Activated CD4-positive, alpha-beta memory T cell treated with anti-CD3 and anti-CD28 coated beads, Interleukin-2, amount 10 ng/mL, durations not matched to agents 7 days and 5 days (primary cell): Measurements from ENCODE around the gene LUZP1. TPM values are rescaled to one million over a fixed set of nuclear protein-coding genes. Genes with fewer than 3 reads are reported as not detected.

Experiments used
- CTCF ChIA-PET: fragments of 350-600 bp; sonication (Branson Sonifier 250); formaldehyde crosslinking; loops from one replicate; lab custom pipeline; 2021; ENCODE audit warnings: antibody characterized with exemption, inconsistent platforms; lab: Charles Lee
- POLR2A ChIA-PET: fragments of 350-600 bp; sonication (Branson Sonifier 250); formaldehyde crosslinking; loops from one replicate; lab custom pipeline; 2021; ENCODE audit warnings: antibody characterized with exemption; lab: Charles Lee
- DNase-seq: peaks from one replicate; pipeline ENCODE4 v3.0.0-alpha.2; 2020
- H3K27ac Mint-ChIP-seq: one replicate; pipeline ENCODE4 v1.8.0; 2021; ENCODE audit warnings: mild to moderate bottlenecking, mixed read lengths
- H3K27me3 Mint-ChIP-seq: one replicate; pipeline ENCODE4 v1.8.0; 2021; ENCODE audit warnings: mixed read lengths
- H3K36me3 Mint-ChIP-seq: one replicate; pipeline ENCODE4 v1.8.0; 2021; ENCODE audit warnings: low read depth, mixed read lengths
- H3K4me1 Mint-ChIP-seq: one replicate; pipeline ENCODE4 v1.8.0; 2021; ENCODE audit warnings: mixed read lengths
- H3K4me3 Mint-ChIP-seq: one replicate; pipeline ENCODE4 v1.8.0; 2021; ENCODE audit warnings: mild to moderate bottlenecking, mixed read lengths
- H3K9me3 Mint-ChIP-seq: one replicate; pipeline ENCODE4 v1.8.0; 2021; ENCODE audit warnings: mixed read lengths
- total RNA-seq, 2 experiments: library from RNA; stranded (reverse); gene quantifications; one replicate each; pipeline ENCODE4 v1.2.3, GENCODE V29; 2021

Gene LUZP1
- total RNA-seq, 2 experiments from 2014 or later, result 19.4 to 21.8 TPM

DNA sequence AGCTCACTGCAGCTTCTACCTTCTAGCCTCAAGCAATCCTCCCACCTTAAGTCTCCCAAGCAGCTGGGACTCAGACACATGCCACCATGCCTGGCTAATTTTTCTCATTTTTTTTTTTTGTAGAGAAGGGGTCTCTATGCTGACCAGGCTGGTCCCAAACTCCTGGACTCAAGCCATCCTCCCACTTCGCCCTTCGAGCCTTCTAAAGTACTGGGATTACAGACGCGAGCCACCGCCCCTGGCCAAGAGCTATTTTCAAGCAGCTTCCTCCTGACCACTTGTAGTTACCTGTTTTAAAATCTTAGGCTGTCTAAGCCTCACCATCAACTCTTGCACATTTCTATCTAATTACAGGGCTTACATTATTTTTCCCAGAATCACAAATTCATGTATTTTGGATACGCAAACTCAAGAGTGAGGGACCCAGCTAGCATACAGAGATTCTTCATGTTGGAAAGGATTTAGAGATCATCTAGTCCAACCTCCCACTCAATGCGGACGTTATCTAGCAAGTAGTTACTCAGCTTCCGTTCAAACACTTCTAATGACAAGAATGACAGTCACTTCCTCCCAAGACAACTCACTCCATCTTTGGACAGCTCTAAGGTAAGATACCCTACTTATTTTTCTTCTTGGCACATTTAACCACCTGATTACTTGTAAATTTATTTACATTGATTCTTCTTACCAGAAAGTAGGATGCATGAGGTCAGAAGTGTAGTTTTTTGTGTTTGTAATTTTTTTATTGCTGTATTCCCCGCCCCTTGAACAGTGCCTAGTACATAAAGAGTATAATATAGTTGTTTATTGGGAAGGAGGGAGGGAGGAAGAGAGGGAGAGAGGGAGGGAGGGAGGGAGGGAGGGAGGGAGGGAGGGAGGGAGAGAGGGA, 65.4 kb downstream of the LUZP1 start:
- peak overlapping the region; percentile 94 for H3K27ac Mint-ChIP-seq
- ChIA-PET CTCF (interaction anchor here (1.2 to 7.7 kb wide), 7 partner anchors 8 to 394 kb away, joined by 3 to 393 read pairs (median 9); partner anchors contain the start of gene LUZP1), POLR2A (interaction anchor here (0.7 to 5.3 kb wide), 12 partner anchors 7 to 427 kb away, joined by 3 to 51 read pairs (median 4); partner anchors contain the start of genes HNRNPR, HTR1D and LUZP1)
- H3K36me3 Mint-ChIP-seq, result peaks cover 16% of the 10 kb centered on the region
- peak; percentile 27 for DNase-seq
- peak overlapping the region; percentile 63 for H3K4me3 Mint-ChIP-seq
- no peaks in the 10 kb centered on the region for H3K27me3 Mint-ChIP-seq
- peaks cover 59% of the 10 kb centered on the region for H3K4me1 Mint-ChIP-seq
- no peaks in the 10 kb centered on the region for H3K9me3 Mint-ChIP-seq

- H3K36me3 Mint-ChIP-seq, result peaks cover 9% of the 10 kb centered on the region
- H3K27me3 Mint-ChIP-seq, result no peaks in the 10 kb centered on the region
- H3K4me1 Mint-ChIP-seq, result peaks cover 61% of the 10 kb centered on the region
- H3K9me3 Mint-ChIP-seq, result no peaks in the 10 kb centered on the region
- H3K27ac Mint-ChIP-seq, result peak overlapping the region; percentile 67
- CTCF ChIA-PET, result interaction anchor here (0.6 to 7.7 kb wide), 8 partner anchors 9 to 465 kb away, joined by 3 to 393 read pairs (median 7); partner anchors contain the start of gene LUZP1
- POLR2A ChIA-PET, result interaction anchor here (1.6 to 5.3 kb wide), 5 partner anchors 8 to 74 kb away, joined by 4 to 51 read pairs (median 20); partner anchors contain the start of gene LUZP1
- H3K4me3 Mint-ChIP-seq, result no peak overlapping the region
- DNase-seq, result no peak
These were observed 66.4 kb downstream of the LUZP1 start for GRCh38 chr1:23102289-23102688.

GRCh38 chr1:23101887-23102286, 66.8 kb downstream of the LUZP1 start:
- ChIA-PET POLR2A (interaction anchor here (1.6 to 5.3 kb wide), 5 partner anchors 8 to 75 kb away, joined by 4 to 51 read pairs (median 20); partner anchors contain the start of gene LUZP1), CTCF (interaction anchor here (0.6 to 7.7 kb wide), 4 partner anchors 10 to 466 kb away, joined by 3 to 393 read pairs (median 9); partner anchors contain the start of gene LUZP1)
- Mint-ChIP-seq H3K27ac (no peak overlapping the region), H3K4me1 (peaks cover 61% of the 10 kb centered on the region), H3K36me3 (peaks cover 8% of the 10 kb centered on the region), H3K4me3 (no peak overlapping the region), H3K9me3 (no peaks in the 10 kb centered on the region), H3K27me3 (no peaks in the 10 kb centered on the region)
- no peak for DNase-seq

GRCh38 chr1:23101101-23101827, 67.4 kb downstream of the LUZP1 start:
- Mint-ChIP-seq H3K9me3 (no peaks in the 10 kb centered on the region), H3K36me3 (peaks cover 4% of the 10 kb centered on the region), H3K4me3 (no peak overlapping the region), H3K27ac (no peak overlapping the region), H3K4me1 (peaks cover 58% of the 10 kb centered on the region), H3K27me3 (no peaks in the 10 kb centered on the region)
- POLR2A ChIA-PET, result interaction anchor here (0.8 to 5.3 kb wide), 9 partner anchors 9 to 642 kb away, joined by 3 to 51 read pairs (median 4); partner anchors contain the start of genes ELOA, HNRNPR and LUZP1
- CTCF ChIA-PET, result interaction anchor here (1.3 to 7.7 kb wide), 5 partner anchors 10 to 80 kb away, joined by 3 to 393 read pairs (median 17); partner anchors contain the start of gene LUZP1
- no peak for DNase-seq

DNA sequence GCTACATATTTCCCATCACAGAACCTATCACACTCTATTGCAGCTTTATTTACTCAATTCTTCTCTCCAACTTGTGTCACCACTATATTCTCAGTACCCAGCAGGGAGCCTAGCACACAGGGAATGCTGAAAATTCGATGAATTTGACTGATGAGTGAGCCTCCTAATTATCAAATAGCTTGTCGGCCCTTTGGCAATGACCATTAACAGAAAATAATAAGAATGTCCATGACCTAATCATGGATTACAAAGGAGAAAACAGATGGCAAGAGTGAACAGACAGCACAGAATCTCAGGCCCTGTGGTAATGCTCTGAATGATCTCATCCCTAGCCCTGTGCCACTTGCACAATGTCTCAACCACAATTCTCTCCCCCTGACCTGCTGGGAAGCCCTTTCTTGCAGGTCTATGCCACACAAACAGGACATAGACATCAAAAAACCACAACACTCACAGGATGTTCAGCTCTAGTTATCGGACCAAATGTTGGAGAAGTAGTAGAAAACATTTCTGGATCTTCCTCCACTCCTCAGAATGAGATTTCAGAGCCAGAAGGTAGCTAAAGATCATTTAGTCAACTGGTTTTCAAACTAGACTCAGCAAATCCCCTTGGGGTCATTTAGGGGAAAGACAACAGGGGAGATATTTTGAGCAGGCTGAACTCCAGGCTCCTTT, 68.4 kb downstream of the LUZP1 start:
- H3K4me3 Mint-ChIP-seq, result peak overlapping the region; percentile 2

GRCh38 chr1:23099171-23099536, 69.5 kb downstream of the LUZP1 start:
- ChIA-PET CTCF (interaction anchor here (0.7 to 7.7 kb wide), 13 partner anchors 9 to 92 kb away, joined by 3 to 393 read pairs (median 4); partner anchors contain the start of gene LUZP1), POLR2A (interaction anchor here (0.8 to 5.3 kb wide), 5 partner anchors 11 to 86 kb away, joined by 3 to 51 read pairs (median 26); partner anchors contain the start of gene LUZP1)
- Mint-ChIP-seq H3K4me1 (peaks cover 50% of the 10 kb centered on the region), H3K27ac (no peak overlapping the region), H3K4me3 (no peak overlapping the region), H3K9me3 (no peaks in the 10 kb centered on the region), H3K27me3 (no peaks in the 10 kb centered on the region), H3K36me3 (peaks cover 2% of the 10 kb centered on the region)
- no peak for DNase-seq

More for the DNA sequence above, 68.4 kb downstream of the LUZP1 start:
- Mint-ChIP-seq H3K27me3 (no peaks in the 10 kb centered on the region), H3K27ac (peak overlapping the region; percentile 23), H3K9me3 (no peaks in the 10 kb centered on the region), H3K36me3 (peaks cover 2% of the 10 kb centered on the region), H3K4me1 (peaks cover 56% of the 10 kb centered on the region)
- ChIA-PET CTCF (interaction anchor here (0.6 to 7.7 kb wide), 11 partner anchors 8 to 439 kb away, joined by 3 to 393 read pairs (median 4); partner anchors contain the start of genes HTR1D and LUZP1), POLR2A (interaction anchor here (0.6 to 5.3 kb wide), 11 partner anchors 10 to 643 kb away, joined by 3 to 51 read pairs (median 3); partner anchors contain the start of genes ELOA, HNRNPR and LUZP1)
- peak; percentile 72 for DNase-seq

DNA sequence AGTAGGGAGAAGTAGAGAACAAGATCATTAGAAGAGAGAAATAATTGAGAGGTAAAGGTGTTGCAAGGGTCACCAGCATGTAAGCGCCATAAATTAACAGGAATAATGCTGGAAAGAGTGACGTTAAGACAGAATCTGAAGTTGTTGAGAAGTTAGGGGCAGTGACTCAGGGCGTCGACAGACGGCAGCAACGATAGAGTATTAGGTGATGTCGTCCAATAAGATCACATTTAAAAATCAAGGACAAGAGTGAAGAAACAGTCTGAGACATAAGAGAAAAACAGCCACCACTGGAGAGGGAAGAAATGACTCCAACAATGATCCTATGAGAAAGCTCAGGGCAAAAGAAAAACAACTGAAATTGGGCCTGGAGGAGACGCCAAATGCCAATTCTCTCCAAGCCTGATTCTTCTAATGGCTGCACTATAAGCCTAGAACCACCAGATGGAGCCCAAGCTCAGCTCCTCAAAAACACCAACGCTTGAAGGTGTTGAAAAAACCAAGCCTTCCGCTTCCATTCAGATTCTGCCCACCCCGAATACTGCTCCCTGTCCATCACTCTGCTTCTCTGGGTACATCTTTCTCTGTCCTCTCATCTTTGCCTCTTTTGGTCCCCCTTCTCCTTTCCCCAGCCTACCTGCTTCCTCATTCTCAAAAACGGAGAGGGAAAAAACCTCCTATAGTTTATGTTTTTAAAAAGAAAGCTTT, 70.0 kb downstream of the LUZP1 start:
- no peaks in the 10 kb centered on the region for H3K9me3 Mint-ChIP-seq
- no peak overlapping the region for H3K27ac Mint-ChIP-seq
- ChIA-PET CTCF (interaction anchor here (0.6 to 7.7 kb wide), 16 partner anchors 10 to 94 kb away, joined by 3 to 393 read pairs (median 4); partner anchors contain the start of gene LUZP1), POLR2A (interaction anchor here (0.8 to 5.3 kb wide), 5 partner anchors 12 to 86 kb away, joined by 3 to 51 read pairs (median 26); partner anchors contain the start of gene LUZP1)
- H3K4me1 Mint-ChIP-seq, result peaks cover 50% of the 10 kb centered on the region
- no peaks in the 10 kb centered on the region for H3K27me3 Mint-ChIP-seq
- peak; percentile 66 for DNase-seq
- H3K36me3 Mint-ChIP-seq, result peaks cover 7% of the 10 kb centered on the region
- no peak overlapping the region for H3K4me3 Mint-ChIP-seq

DNA sequence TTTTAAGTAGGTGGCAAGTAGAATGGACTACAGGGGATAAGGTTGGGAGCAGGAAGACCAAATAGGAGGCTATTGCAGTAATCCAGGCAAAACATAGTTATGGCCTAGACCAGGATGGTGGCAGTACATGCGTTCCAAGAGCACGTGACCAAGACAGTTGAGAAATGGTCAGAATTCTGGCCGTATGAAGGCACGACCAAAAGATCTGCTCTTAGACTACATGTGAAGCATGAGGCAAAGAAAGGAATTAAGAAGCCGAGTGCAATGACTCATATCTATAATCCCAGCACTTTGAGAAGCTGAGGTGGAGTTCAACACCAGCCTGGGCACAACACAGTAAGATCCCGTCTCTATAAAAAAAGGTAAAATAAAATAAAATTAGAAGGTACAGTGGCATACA, 71.3 kb downstream of the LUZP1 start:
- POLR2A ChIA-PET, result interaction anchor here (4.1 kb wide), 1 partner anchor 87 kb away, joined by 39 read pairs; no protein-coding TSS in a partner anchor
- CTCF ChIA-PET, result interaction anchor here (0.6 to 7.7 kb wide), 2 partner anchors 13 to 84 kb away, joined by 3 to 393 read pairs; no protein-coding TSS in a partner anchor
- DNase-seq, result no peak
- Mint-ChIP-seq H3K4me3 (no peak overlapping the region), H3K36me3 (peaks cover 14% of the 10 kb centered on the region), H3K27ac (no peak overlapping the region), H3K4me1 (peaks cover 39% of the 10 kb centered on the region), H3K27me3 (no peaks in the 10 kb centered on the region), H3K9me3 (no peaks in the 10 kb centered on the region)

- ChIA-PET POLR2A (no interaction called here), CTCF (interaction anchor here (5.3 kb wide), 1 partner anchor 92 kb away, joined by 87 read pairs; no protein-coding TSS in a partner anchor)
- H3K27me3 Mint-ChIP-seq, result no peaks in the 10 kb centered on the region
- no peak for DNase-seq
- peaks cover 14% of the 10 kb centered on the region for H3K36me3 Mint-ChIP-seq
- no peak overlapping the region for H3K4me3 Mint-ChIP-seq
- no peaks in the 10 kb centered on the region for H3K9me3 Mint-ChIP-seq
- no peaks in the 10 kb centered on the region for H3K4me1 Mint-ChIP-seq
- no peak overlapping the region for H3K27ac Mint-ChIP-seq
These were observed 76.2 kb downstream of the LUZP1 start for GRCh38 chr1:23092447-23092846.

DNA sequence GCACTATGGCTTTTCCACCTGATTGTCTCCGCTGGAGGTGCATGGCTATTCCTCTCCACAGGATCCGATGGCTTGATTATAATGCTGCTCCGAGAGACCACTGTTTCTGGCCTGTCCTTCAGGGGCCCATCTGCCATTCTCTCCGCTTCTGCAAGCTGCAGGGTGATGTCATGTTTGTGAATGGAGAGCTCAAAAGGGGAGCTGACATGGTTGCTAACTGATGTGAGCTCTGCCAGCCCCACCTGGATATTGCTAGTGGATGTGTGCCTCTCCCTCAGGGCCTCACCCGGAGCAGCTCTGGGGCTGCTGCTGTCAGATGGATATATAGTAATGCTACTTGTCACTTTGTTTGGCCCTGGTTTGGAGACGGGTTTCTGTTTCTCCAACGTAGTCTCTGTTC, 77.1 kb downstream of the LUZP1 start:
- H3K9me3 Mint-ChIP-seq, result no peaks in the 10 kb centered on the region
- CTCF ChIA-PET, result interaction anchor here (5.3 kb wide), 1 partner anchor 93 kb away, joined by 87 read pairs; no protein-coding TSS in a partner anchor
- peaks cover 20% of the 10 kb centered on the region for H3K36me3 Mint-ChIP-seq

GRCh38 chr1:23090056-23090455, 78.6 kb downstream of the LUZP1 start:
- ChIA-PET POLR2A (no interaction called here), CTCF (interaction anchor here (0.8 kb wide), 1 partner anchor 10 kb away, joined by 3 read pairs; no protein-coding TSS in a partner anchor)
- Mint-ChIP-seq H3K9me3 (no peaks in the 10 kb centered on the region), H3K27ac (no peak overlapping the region), H3K4me3 (no peak overlapping the region), H3K4me1 (no peaks in the 10 kb centered on the region), H3K27me3 (no peaks in the 10 kb centered on the region), H3K36me3 (peaks cover 28% of the 10 kb centered on the region)
- no peak for DNase-seq

More for the DNA sequence above, 77.1 kb downstream of the LUZP1 start:
- Mint-ChIP-seq H3K27ac (no peak overlapping the region), H3K27me3 (no peaks in the 10 kb centered on the region), H3K4me3 (no peak overlapping the region), H3K4me1 (no peaks in the 10 kb centered on the region)
- POLR2A ChIA-PET, result no interaction called here
- DNase-seq, result no peak
